Erythroblast (primary cell): ENCODE results near the gene LDHB.

ENCODE experiments used
- GATA1 ChIP-seq: IDR thresholded peaks from 2 replicates; pipeline ENCODE4 v1.6.1; 2011; ENCODE audit warnings: low read depth, mild to moderate bottlenecking, control low read depth, low read length, moderate library complexity
- POLR2A ChIP-seq: IDR thresholded peaks from 2 replicates; pipeline ENCODE4 v1.6.1; 2011; ENCODE audit warnings: mild to moderate bottlenecking, low read length

GRCh38 chr12:21650997-21651396 lies 6.6 kb downstream of the LDHB start:
- TF ChIP-seq GATA1 (no peak), POLR2A (no peak)
